WTC11 (cell line): ENCODE results near the gene MALT1.

Experiments used
- CREB1 ChIP-seq: sonication (generic); formaldehyde crosslinking; IDR thresholded peaks from 2 replicates; pipeline ENCODE4 v1.8.0; 2023; ENCODE audit warnings: mild to moderate bottlenecking, missing genetic modification reagents
- ESRRA ChIP-seq: sonication (generic); formaldehyde crosslinking; IDR thresholded peaks from 2 replicates; pipeline ENCODE4 v1.8.1; 2022; ENCODE audit warnings: mild to moderate bottlenecking, missing genetic modification reagents, borderline replicate concordance
- TF ChIP-seq, protein P1 (sequence below): fragments of 200-600 bp; IDR thresholded peaks from 2 replicates; pipeline ENCODE4 v1.8.0; 2022; ENCODE audit warnings: antibody characterized with exemption
- TF ChIP-seq, protein P2 (sequence below): sonication (generic); formaldehyde crosslinking; IDR thresholded peaks from 2 replicates; pipeline ENCODE4 v1.8.0; 2022; ENCODE audit warnings: mild to moderate bottlenecking, missing genetic modification reagents
- TF ChIP-seq, protein P3 (sequence below): sonication (generic); formaldehyde crosslinking; IDR thresholded peaks from 2 replicates; pipeline ENCODE4 v1.8.1; 2023; ENCODE audit warnings: mild to moderate bottlenecking, missing genetic modification reagents, moderate library complexity

DNA sequence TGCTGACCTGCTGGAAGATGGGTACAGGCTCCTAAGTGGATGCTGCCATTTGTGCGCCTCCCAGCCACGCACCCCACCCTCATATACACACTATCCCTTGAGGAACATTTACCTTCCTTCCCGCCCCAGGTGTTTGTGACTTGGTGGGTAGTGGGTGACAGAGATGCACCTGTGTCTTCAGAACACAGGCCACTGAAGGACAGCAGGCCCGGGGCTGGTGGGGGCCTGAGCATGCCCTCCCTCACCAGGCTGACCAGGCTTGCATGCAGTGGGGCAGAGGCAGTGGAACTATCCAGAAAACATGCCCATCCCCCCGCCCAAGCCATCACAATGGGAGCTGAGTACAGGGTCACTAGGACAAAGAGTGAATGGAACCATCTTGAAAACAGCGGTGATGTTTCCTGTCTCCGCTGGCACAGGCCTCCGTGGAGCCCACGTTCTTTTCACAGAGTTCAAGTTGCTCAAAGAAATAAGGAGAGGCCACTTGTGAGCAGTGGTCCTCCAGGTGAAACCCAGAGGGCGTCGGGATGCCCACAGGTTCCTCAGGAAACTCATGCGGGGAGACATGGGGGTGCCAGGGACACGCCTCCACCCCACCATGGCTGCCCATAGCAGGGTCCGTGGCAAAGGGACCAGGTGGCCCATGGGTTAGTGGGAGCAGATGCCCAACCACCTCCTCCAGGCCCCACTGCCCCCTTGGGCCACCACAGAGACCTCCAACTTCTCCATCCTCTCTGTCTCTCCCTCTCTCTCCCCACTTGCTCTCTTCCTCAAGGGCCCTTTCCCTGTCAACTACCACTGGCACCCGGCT is 90.9 kb downstream of the MALT1 start:
- TF ChIP-seq, protein P1, sequence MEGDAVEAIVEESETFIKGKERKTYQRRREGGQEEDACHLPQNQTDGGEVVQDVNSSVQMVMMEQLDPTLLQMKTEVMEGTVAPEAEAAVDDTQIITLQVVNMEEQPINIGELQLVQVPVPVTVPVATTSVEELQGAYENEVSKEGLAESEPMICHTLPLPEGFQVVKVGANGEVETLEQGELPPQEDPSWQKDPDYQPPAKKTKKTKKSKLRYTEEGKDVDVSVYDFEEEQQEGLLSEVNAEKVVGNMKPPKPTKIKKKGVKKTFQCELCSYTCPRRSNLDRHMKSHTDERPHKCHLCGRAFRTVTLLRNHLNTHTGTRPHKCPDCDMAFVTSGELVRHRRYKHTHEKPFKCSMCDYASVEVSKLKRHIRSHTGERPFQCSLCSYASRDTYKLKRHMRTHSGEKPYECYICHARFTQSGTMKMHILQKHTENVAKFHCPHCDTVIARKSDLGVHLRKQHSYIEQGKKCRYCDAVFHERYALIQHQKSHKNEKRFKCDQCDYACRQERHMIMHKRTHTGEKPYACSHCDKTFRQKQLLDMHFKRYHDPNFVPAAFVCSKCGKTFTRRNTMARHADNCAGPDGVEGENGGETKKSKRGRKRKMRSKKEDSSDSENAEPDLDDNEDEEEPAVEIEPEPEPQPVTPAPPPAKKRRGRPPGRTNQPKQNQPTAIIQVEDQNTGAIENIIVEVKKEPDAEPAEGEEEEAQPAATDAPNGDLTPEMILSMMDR = no peak
- TF ChIP-seq, protein P2, sequence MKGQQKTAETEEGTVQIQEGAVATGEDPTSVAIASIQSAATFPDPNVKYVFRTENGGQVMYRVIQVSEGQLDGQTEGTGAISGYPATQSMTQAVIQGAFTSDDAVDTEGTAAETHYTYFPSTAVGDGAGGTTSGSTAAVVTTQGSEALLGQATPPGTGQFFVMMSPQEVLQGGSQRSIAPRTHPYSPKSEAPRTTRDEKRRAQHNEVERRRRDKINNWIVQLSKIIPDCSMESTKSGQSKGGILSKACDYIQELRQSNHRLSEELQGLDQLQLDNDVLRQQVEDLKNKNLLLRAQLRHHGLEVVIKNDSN (CRISPR knock-in tag) = no peak
- TF ChIP-seq ESRRA = no peak
- TF ChIP-seq CREB1 (CRISPR knock-in tag) = no peak
- TF ChIP-seq, protein P3, sequence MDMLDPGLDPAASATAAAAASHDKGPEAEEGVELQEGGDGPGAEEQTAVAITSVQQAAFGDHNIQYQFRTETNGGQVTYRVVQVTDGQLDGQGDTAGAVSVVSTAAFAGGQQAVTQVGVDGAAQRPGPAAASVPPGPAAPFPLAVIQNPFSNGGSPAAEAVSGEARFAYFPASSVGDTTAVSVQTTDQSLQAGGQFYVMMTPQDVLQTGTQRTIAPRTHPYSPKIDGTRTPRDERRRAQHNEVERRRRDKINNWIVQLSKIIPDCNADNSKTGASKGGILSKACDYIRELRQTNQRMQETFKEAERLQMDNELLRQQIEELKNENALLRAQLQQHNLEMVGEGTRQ = no peak
